ENCODE data around the gene TACC2.

DNA sequence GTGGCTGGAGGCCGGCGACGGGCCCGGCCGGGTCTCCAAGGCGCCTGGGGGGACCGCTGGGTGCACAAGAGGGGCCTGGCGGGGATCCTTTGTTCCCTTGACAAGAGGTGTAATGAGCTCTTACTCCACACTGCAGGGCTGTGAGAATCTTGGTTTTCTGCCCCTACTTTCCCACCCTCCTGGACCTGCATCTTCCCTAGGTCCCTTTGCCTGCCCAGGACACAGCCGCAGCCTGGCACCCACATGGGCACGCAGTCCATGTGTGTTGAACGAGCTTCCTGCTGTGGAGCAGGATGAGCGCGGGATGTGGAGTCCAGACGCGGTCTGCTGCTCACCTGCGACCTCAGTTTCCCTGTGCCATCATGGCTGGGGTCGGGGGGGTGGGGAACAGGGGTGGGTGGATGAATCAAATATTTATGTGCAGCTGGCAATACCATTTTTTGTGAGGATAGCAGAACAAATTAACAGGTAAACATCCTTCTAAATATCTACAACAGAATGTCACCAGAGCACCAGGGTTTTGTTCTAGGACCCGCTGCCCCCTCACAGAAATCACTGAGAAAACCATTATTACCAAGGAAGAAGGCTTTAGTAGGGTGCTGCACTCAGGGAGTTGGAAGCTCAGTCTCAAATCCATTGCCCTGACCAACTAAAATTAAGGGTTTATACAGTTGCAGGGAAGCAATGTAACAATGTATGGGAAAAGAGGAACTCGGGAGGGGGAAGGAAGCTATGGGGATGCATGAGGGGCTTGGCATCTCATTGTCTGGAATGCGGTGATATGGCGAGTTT, 13.5 kb upstream of the TACC2 start:
- TF ChIP-seq, protein P1, sequence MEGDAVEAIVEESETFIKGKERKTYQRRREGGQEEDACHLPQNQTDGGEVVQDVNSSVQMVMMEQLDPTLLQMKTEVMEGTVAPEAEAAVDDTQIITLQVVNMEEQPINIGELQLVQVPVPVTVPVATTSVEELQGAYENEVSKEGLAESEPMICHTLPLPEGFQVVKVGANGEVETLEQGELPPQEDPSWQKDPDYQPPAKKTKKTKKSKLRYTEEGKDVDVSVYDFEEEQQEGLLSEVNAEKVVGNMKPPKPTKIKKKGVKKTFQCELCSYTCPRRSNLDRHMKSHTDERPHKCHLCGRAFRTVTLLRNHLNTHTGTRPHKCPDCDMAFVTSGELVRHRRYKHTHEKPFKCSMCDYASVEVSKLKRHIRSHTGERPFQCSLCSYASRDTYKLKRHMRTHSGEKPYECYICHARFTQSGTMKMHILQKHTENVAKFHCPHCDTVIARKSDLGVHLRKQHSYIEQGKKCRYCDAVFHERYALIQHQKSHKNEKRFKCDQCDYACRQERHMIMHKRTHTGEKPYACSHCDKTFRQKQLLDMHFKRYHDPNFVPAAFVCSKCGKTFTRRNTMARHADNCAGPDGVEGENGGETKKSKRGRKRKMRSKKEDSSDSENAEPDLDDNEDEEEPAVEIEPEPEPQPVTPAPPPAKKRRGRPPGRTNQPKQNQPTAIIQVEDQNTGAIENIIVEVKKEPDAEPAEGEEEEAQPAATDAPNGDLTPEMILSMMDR (IDR thresholded peaks at IDR 0.05), result peak in 2 of 7 experiments; percentile 64 to 80
- TF ChIP-seq POLR2A (IDR thresholded peaks at IDR 0.05) (no peak), POLR2AphosphoS5 (IDR thresholded peaks at IDR 0.05) (no peak)
